Fibroblast of gingiva (primary cell): Measurements from ENCODE around the gene SGIP1.
"Not testable (repeated sequence)": the region's sequence is repeated elsewhere in the genome, so short reads cannot be mapped to it uniquely, and the experiment has no call there.

Experiments used
- DNase-seq: peaks from one replicate; pipeline ENCODE4 v3.0.0-alpha.2; 2011; ENCODE audit warnings: low read depth

The SGIP1 gene

GRCh38 chr1:66553846-66554245, 19.9 kb downstream of the SGIP1 start:
- DNase-seq = no peak

GRCh38 chr1:66556161-66556611, 22.2 kb downstream of the SGIP1 start:
- peak; percentile 14 for DNase-seq

- DNase-seq = peak; percentile 79
These were observed 23.2 kb downstream of the SGIP1 start for GRCh38 chr1:66557157-66557556.

- no peak for DNase-seq
These were observed 25.6 kb downstream of the SGIP1 start for GRCh38 chr1:66559517-66559916.

GRCh38 chr1:66562561-66562960, 28.6 kb downstream of the SGIP1 start:
- peak; percentile 19 for DNase-seq

- peak; percentile 95 for DNase-seq
These were observed 29.3 kb downstream of the SGIP1 start for GRCh38 chr1:66563094-66563800.

- peak; percentile 98 for DNase-seq
These were observed 30.1 kb downstream of the SGIP1 start for GRCh38 chr1:66563941-66564630.

- DNase-seq = no peak
These were observed 36.2 kb downstream of the SGIP1 start for GRCh38 chr1:66570196-66570595.

- no peak for DNase-seq
These were observed 37.8 kb downstream of the SGIP1 start for GRCh38 chr1:66571789-66572188.

GRCh38 chr1:66575739-66576138, 41.8 kb downstream of the SGIP1 start:
- DNase-seq = peak; percentile 96

GRCh38 chr1:66576645-66577044, 42.7 kb downstream of the SGIP1 start:
- no peak for DNase-seq

GRCh38 chr1:66578841-66579240, 44.9 kb downstream of the SGIP1 start:
- DNase-seq = no peak

GRCh38 chr1:66580081-66580480, 46.1 kb downstream of the SGIP1 start:
- no peak for DNase-seq

GRCh38 chr1:66583021-66583420, 49.1 kb downstream of the SGIP1 start:
- DNase-seq = no peak

GRCh38 chr1:66585002-66585401, 51.0 kb downstream of the SGIP1 start:
- DNase-seq = no peak

GRCh38 chr1:66589326-66589725, 55.4 kb downstream of the SGIP1 start:
- no peak for DNase-seq

GRCh38 chr1:66592106-66592507, 58.2 kb downstream of the SGIP1 start:
- not testable (repeated sequence) for DNase-seq

- no peak for DNase-seq
These were observed 62.2 kb downstream of the SGIP1 start for GRCh38 chr1:66596191-66596590.

- DNase-seq = no peak
These were observed 63.5 kb downstream of the SGIP1 start for GRCh38 chr1:66597500-66597899.

- peak; percentile 70 for DNase-seq
These were observed 64.7 kb downstream of the SGIP1 start for GRCh38 chr1:66598670-66599069.

- no peak for DNase-seq
These were observed 65.4 kb downstream of the SGIP1 start for GRCh38 chr1:66599346-66599745.

- no peak for DNase-seq
These were observed 66.2 kb downstream of the SGIP1 start for GRCh38 chr1:66599899-66600737.
